H54 (cell line): Measurements from ENCODE around the gene CCR6.
"Not testable (repeated sequence)": the region's sequence is repeated elsewhere in the genome, so short reads cannot be mapped to it uniquely, and the experiment has no call there.

ENCODE experiments used
- DNase-seq: peaks from one replicate; pipeline ENCODE4 v3.0.0; 2011; ENCODE audit warnings: low spot score, mixed read lengths; ENCODE audit not compliant: insufficient read length
- FAIRE-seq: peaks from 3 replicates; lab custom pipeline; 2011; peaks lifted over from hg19 to GRCh38; lab: Jason Lieb, UNC

Gene CCR6

GRCh38 chr6:167180086-167180485 lies 57.2 kb downstream of the CCR6 start:
- not testable (repeated sequence) for FAIRE-seq, DNase-seq

GRCh38 chr6:167181351-167181750 lies 58.5 kb downstream of the CCR6 start:
- FAIRE-seq, DNase-seq: not testable (repeated sequence)

DNA sequence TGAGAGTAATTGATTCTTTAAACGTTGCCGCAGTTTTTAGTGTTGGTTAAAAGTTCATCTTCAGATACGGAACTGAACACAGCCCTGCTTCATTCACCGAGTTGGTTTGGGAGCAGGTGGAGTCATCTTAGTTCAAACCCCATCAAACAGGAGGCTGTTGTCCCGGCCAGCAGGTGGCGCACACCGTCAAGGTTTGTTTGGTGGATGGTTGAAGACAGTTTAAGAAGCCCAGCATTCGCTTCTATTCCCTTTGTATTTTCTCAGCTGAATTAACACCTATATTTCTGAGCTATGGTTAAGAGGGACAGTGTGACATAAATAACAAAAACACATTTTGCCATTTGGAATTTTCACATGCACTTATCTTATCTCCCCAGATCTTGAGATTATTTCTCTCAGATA lies 60.0 kb downstream of the CCR6 start:
- not testable (repeated sequence) for DNase-seq
- peak; percentile 15 for FAIRE-seq

- not testable (repeated sequence) for DNase-seq, FAIRE-seq
These were observed 62.2 kb downstream of the CCR6 start for GRCh38 chr6:167185101-167185500.

GRCh38 chr6:167187275-167187674 lies 64.4 kb downstream of the CCR6 start:
- DNase-seq, FAIRE-seq: not testable (repeated sequence)
